Neutrophil (primary cell): ENCODE results near the gene GID8.
A peak's percentile ranks its signal among the peaks of the same experiment; 100 is the strongest.

ENCODE experiments used
- H3K27ac ChIP-seq: fragments of 200-600 bp; sonication (generic); 2 replicates; pipeline ENCODE4 v1.5.1; 2016; ENCODE audit warnings: mild to moderate bottlenecking, moderate library complexity
- H3K27me3 ChIP-seq: fragments of 200-600 bp; sonication (generic); 2 replicates; pipeline ENCODE4 v1.6.0; 2016; ENCODE audit warnings: mild to moderate bottlenecking
- H3K36me3 ChIP-seq: fragments of 200-600 bp; sonication (generic); 2 replicates; pipeline ENCODE4 v1.5.1; 2017
- H3K4me1 ChIP-seq, 2 experiments: fragments of 200-600 bp in 1 of 2; sonication (generic) in 1 of 2; 1 replicate in 1 of 2; 2 replicates in 1 of 2; pipeline versions ENCODE4 v1.5.1 to v1.6.1; 2013 to 2016; ENCODE audit warnings: low read depth in 1 of 2, low read length in 1 of 2, mild to moderate bottlenecking in 1 of 2, moderate library complexity in 1 of 2; ENCODE audit not compliant: control insufficient read depth in 1 of 2, insufficient read depth in 1 of 2
- H3K4me3 ChIP-seq, 2 experiments: fragments of 200-600 bp in 1 of 2; sonication (generic) in 1 of 2; 1 replicate in 1 of 2; 2 replicates in 1 of 2; pipeline ENCODE4 v1.5.1; 2013 to 2016; ENCODE audit warnings: low read depth in 1 of 2, low read length in 1 of 2, mild to moderate bottlenecking in 1 of 2, moderate library complexity in 1 of 2
- H3K9me3 ChIP-seq: fragments of 200-600 bp; sonication (generic); 2 replicates; pipeline ENCODE4 v1.5.1; 2016
- CTCF ChIP-seq: fragments of 200-600 bp; sonication (generic); IDR thresholded peaks from 2 replicates; pipeline ENCODE4 v1.5.1; 2016; ENCODE audit warnings: antibody characterized with exemption

The GID8 gene

GRCh38 chr20:62947532-62948300 is 9.8 kb downstream of the GID8 start:
- peaks cover 19% of the 10 kb centered on the region in 2 experiments for H3K4me1 ChIP-seq
- no peaks in the 10 kb centered on the region for H3K9me3 ChIP-seq
- H3K4me3 ChIP-seq = no peak overlapping the region
- peaks cover 80% of the 10 kb centered on the region for H3K36me3 ChIP-seq
- H3K27ac ChIP-seq = no peak overlapping the region
- no peak for TF ChIP-seq CTCF
- H3K27me3 ChIP-seq = no peaks in the 10 kb centered on the region

- no peak overlapping the region for H3K4me3 ChIP-seq
- H3K27ac ChIP-seq = no peak overlapping the region
- H3K36me3 ChIP-seq = peaks cover 64% of the 10 kb centered on the region
- H3K9me3 ChIP-seq = no peaks in the 10 kb centered on the region
- no peaks in the 10 kb centered on the region for H3K27me3 ChIP-seq
- H3K4me1 ChIP-seq = peaks cover 34% of the 10 kb centered on the region in 2 experiments
- no peak for TF ChIP-seq CTCF
Measured at GRCh38 chr20:62949153-62949821, 11.3 kb downstream of the GID8 start.

- peaks cover 58% of the 10 kb centered on the region for H3K36me3 ChIP-seq
- peaks cover 39% of the 10 kb centered on the region in 2 experiments for H3K4me1 ChIP-seq
- no peak overlapping the region for H3K4me3 ChIP-seq
- H3K9me3 ChIP-seq = no peaks in the 10 kb centered on the region
- no peak for TF ChIP-seq CTCF
- H3K27ac ChIP-seq = no peak overlapping the region
- no peaks in the 10 kb centered on the region for H3K27me3 ChIP-seq
Measured at GRCh38 chr20:62949962-62950361, 12.0 kb downstream of the GID8 start.

GRCh38 chr20:62950741-62951140 is 12.8 kb downstream of the GID8 start:
- H3K36me3 ChIP-seq = peaks cover 50% of the 10 kb centered on the region
- no peak for TF ChIP-seq CTCF
- no peaks in the 10 kb centered on the region for H3K9me3 ChIP-seq
- no peak overlapping the region for H3K27ac ChIP-seq
- H3K27me3 ChIP-seq = no peaks in the 10 kb centered on the region
- no peak overlapping the region for H3K4me3 ChIP-seq
- H3K4me1 ChIP-seq = peaks cover 39% of the 10 kb centered on the region in 2 experiments

GRCh38 chr20:62951143-62951895 is 13.4 kb downstream of the GID8 start:
- H3K4me1 ChIP-seq = peaks cover 39% of the 10 kb centered on the region in 2 experiments
- no peaks in the 10 kb centered on the region for H3K9me3 ChIP-seq
- TF ChIP-seq CTCF = no peak
- no peak overlapping the region for H3K4me3 ChIP-seq
- H3K36me3 ChIP-seq = peaks cover 44% of the 10 kb centered on the region
- H3K27ac ChIP-seq = peak overlapping the region; percentile 59
- no peaks in the 10 kb centered on the region for H3K27me3 ChIP-seq
